Transverse colon (tissue), 4 donors: Measurements from ENCODE around the gene AKAP6. TPM values are rescaled to one million over a fixed set of nuclear protein-coding genes. Genes with fewer than 3 reads are reported as not detected.
A peak's percentile ranks its signal among the peaks of the same experiment; 100 is the strongest.

ENCODE experiments used
- DNase-seq: peaks from one replicate; pipeline ENCODE4 v3.0.0-alpha.2; 2019
- H3K27ac ChIP-seq, 4 donors: fragments of 200-600 bp; sonication (generic); 2 replicates each; pipeline ENCODE4 v1.5.1; 2016 to 2018; ENCODE audit warnings: inconsistent platforms in 4 of 4
- H3K27me3 ChIP-seq: fragments of 200-600 bp; sonication (generic); 2 replicates; pipeline ENCODE4 v1.5.1; 2017; ENCODE audit warnings: inconsistent platforms
- H3K36me3 ChIP-seq, 4 donors: fragments of 200-600 bp; sonication (generic); 2 replicates each; pipeline ENCODE4 v1.5.1; 2017 to 2019; ENCODE audit warnings: inconsistent platforms in 4 of 4
- H3K4me1 ChIP-seq, 4 donors: fragments of 200-600 bp; sonication (generic); 2 replicates each; pipeline ENCODE4 v1.5.1; 2017 to 2020; ENCODE audit warnings: inconsistent platforms in 4 of 4
- H3K4me3 ChIP-seq, 4 donors: fragments of 200-600 bp; sonication (generic); 1 replicate in 1 of 4; 2 replicates in 3 of 4; pipeline versions ENCODE4 v1.5.1 to v1.6.1; 2017 to 2019; ENCODE audit warnings: inconsistent platforms in 4 of 4
- H3K9me3 ChIP-seq, 2 donors: fragments of 200-600 bp; sonication (generic); 2 replicates each; pipeline ENCODE4 v1.5.1; 2017 to 2019; ENCODE audit warnings: inconsistent platforms in 2 of 2
- CTCF ChIP-seq, 5 experiments: fragments of 200-600 bp in 3 of 5; fragments of 450-650 bp in 2 of 5; sonication (generic) in 3 of 5; IDR thresholded peaks; 1 replicate in 2 of 5; 2 replicates in 3 of 5; pipeline ENCODE4 v1.5.1; 2016 to 2017; ENCODE audit warnings: antibody characterized with exemption in 5 of 5, inconsistent platforms in 3 of 5, mild to moderate bottlenecking in 2 of 5, moderate library complexity in 1 of 5
- EP300 ChIP-seq: sonication (generic); formaldehyde crosslinking; IDR thresholded peaks from one replicate; pipeline ENCODE4 v1.6.1; 2017; ENCODE audit warnings: antibody characterized with exemption, low read depth
- POLR2A ChIP-seq: fragments of 450-650 bp; IDR thresholded peaks from one replicate; pipeline ENCODE4 v1.6.1; 2016; ENCODE audit warnings: antibody characterized with exemption, mild to moderate bottlenecking, moderate library complexity
- POLR2AphosphoS5 ChIP-seq, 3 donors: sonication (generic); formaldehyde crosslinking; IDR thresholded peaks; one replicate each; pipeline ENCODE4 v1.6.1; 2016; ENCODE audit warnings: antibody characterized with exemption in 3 of 3
- WGBS, 2 donors: methylation state at CpG; one replicate each; pipeline ENCODE4 v1.1.5; 2018; ENCODE audit warnings: low coverage in 1 of 2; 5-methylcytosine and 5-hydroxymethylcytosine counted together
- in situ Hi-C, 4 donors: fragments of 200-750 bp; cut with MboI; loops; one replicate each; pipeline versions ENCODE4 v1.15.0 to v1.15.1; 2017; ENCODE audit warnings: low sequenced_read_pairs in 3 of 4, low pct_ligation_motif_present in 1 of 4, low pct_unique_long_range_greater_than_20kb in 1 of 4
- intact Hi-C: fragments of 100-400 bp; cut with DNase I; formaldehyde crosslinking; loops from one replicate; pipeline ENCODE4 v1.15.1; 2023; ENCODE audit warnings: low total_unique reads
- total RNA-seq, 4 donors: library from RNA; depleted of rRNA; stranded (reverse); fragments of >200 nt; gene quantifications; one replicate each; pipeline ENCODE4 v1.1.0, GENCODE V29; 2016

The AKAP6 gene
- total RNA-seq, 4 donors from 2014 or later = 6.3 to 16.7 (median 9.7) TPM

DNA sequence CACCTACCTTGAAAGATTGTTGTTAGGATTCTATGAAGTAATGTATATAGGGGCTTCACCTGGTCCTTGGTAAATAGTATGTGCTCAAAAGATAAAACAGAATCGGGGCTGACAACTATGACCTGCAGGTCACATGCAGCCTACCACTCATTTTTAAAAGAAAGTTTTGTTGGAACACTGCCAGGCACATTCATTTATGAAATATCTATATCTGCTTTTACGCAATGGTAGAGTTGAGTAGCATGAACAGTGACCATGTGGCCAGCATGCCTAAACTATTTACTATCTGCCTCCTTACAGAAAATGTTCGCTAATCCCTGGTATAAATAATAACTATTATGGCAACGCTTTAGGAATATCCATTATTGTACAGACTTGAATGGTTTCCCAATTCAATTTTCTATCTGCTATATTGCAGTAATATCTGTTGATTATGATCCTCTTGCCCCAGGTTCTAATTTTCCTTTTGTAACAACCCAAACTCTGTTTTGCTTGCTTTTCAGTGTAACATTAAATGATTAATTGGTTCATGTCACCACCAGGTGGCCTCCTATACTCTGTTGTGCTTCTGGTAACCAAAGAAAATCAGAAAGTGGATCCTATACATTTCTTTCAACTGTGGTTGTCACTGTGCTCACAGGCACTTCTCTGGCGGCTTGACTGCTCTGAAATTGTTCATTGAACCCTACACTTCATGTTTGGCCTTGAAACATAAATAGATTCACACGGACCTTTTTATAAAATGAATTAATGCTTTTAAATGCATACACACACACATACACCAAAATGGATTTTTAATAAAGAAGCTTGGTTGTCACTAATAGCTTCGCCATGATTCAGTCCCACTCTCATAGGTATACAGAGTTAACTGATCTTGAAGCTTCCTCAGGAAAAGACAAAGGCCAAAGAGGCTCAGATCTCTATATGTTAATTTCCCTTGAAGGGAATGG, 381.9 kb downstream of the AKAP6 start:
- H3K4me1 ChIP-seq = peaks cover 0 to 19% (median 8%) of the 10 kb centered on the region in 4 donors
- in situ Hi-C loops = loop anchor here in 1 of 4 donors (25.0 kb wide), 1 partner anchor 1076 kb away; no protein-coding TSS in a partner anchor

GRCh38 chr14:32713856-32714255, 384.8 kb downstream of the AKAP6 start:
- Histone ChIP-seq H3K27ac (no peak overlapping the region), H3K4me3 (no peak overlapping the region), H3K9me3 (no peaks in the 10 kb centered on the region), H3K27me3 (no peaks in the 10 kb centered on the region), H3K36me3 (no peaks in the 10 kb centered on the region), H3K4me1 (peaks cover 0 to 14% (median 5%) of the 10 kb centered on the region in 4 donors)
- WGBS, 2 donors = 40 to 49% methylated on average over 3 of the region's 3 CpGs
- in situ Hi-C loops (loop anchor here in 1 of 4 donors (25.0 kb wide), 1 partner anchor 1073 kb away; no protein-coding TSS in a partner anchor), intact Hi-C loops (no loop called here)
- DNase-seq = no peak
- no peak for TF ChIP-seq POLR2AphosphoS5 (IDR thresholded peaks at IDR 0.05)
- no peak for TF ChIP-seq EP300
- TF ChIP-seq CTCF (IDR thresholded peaks at IDR 0.05) = no peak
- no peak for TF ChIP-seq POLR2A

More for the DNA sequence above, 381.9 kb downstream of the AKAP6 start:
- intact Hi-C loops = no loop called here
- Histone ChIP-seq H3K27me3 (no peaks in the 10 kb centered on the region), H3K27ac (peak overlapping the region; percentile 52 to 76 (median 66)), H3K4me3 (peak overlapping the region in 2 of 4 donors; percentile 2 to 20), H3K36me3 (no peaks in the 10 kb centered on the region), H3K9me3 (no peaks in the 10 kb centered on the region)
- DNase-seq = no peak
- TF ChIP-seq POLR2AphosphoS5 (IDR thresholded peaks at IDR 0.05) = no peak
- TF ChIP-seq EP300 = no peak
- TF ChIP-seq CTCF (IDR thresholded peaks at IDR 0.05) = peak; percentile 43 to 50 (median 46)
- no peak for TF ChIP-seq POLR2A
- 41 to 43% methylated on average over 7 of the region's 7 CpGs for WGBS, 2 donors

DNA sequence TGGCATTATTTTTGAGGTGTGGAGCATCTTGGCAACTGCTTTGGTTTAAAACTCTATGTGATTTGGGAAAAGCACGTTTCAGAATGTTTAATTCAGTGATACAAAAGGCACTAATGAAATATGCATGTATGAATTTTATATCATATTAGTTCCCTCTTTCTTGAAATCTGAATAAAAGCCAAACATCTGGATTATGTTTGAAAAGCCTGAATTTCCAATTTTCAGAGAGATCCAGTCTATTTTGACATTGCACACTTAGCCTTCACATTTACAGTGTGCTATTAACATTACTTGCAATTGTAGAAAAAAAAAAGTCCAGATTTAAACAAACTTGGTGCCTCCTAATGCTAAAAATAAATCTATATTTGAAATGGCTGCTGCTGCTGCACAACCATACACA, 390.5 kb downstream of the AKAP6 start:
- Histone ChIP-seq H3K9me3 (no peaks in the 10 kb centered on the region), H3K4me3 (no peak overlapping the region), H3K27me3 (no peaks in the 10 kb centered on the region), H3K4me1 (no peaks in the 10 kb centered on the region), H3K36me3 (no peaks in the 10 kb centered on the region), H3K27ac (no peak overlapping the region)
- intact Hi-C loops (no loop called here), in situ Hi-C loops (loop anchor here in 1 of 4 donors (25.0 kb wide), 1 partner anchor 1068 kb away; no protein-coding TSS in a partner anchor)
- 49 to 57% methylated on average over 1 of the region's 1 CpG for WGBS, 2 donors
- no peak for TF ChIP-seq POLR2AphosphoS5 (IDR thresholded peaks at IDR 0.05)
- TF ChIP-seq CTCF (IDR thresholded peaks at IDR 0.05) = no peak
- no peak for TF ChIP-seq EP300
- no peak for TF ChIP-seq POLR2A
- DNase-seq = no peak

DNA sequence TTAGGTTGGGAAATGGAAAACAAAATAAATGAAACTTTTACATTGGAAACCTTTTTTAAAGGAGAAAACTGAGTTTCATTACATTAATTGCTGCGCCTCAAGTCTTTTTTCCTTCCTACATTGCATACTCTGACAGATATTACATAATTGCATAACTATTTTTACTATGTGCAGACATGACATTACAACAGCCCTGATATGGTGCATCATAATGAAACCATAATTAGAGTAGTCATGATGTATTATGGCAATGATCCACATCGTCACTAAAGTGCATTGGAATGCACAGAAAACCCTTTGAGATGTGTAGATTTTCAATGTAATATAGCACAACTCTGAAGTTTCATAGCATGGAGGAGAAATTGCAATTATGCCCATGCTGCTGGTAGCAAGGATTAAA, 391.8 kb downstream of the AKAP6 start:
- intact Hi-C loops (no loop called here), in situ Hi-C loops (loop anchor here in 1 of 4 donors (25.0 kb wide), 1 partner anchor 1066 kb away; no protein-coding TSS in a partner anchor)
- Histone ChIP-seq H3K9me3 (no peaks in the 10 kb centered on the region), H3K27ac (no peak overlapping the region), H3K4me3 (no peak overlapping the region), H3K4me1 (no peaks in the 10 kb centered on the region), H3K27me3 (no peaks in the 10 kb centered on the region), H3K36me3 (no peaks in the 10 kb centered on the region)
- TF ChIP-seq CTCF (IDR thresholded peaks at IDR 0.05) = no peak
- TF ChIP-seq POLR2AphosphoS5 (IDR thresholded peaks at IDR 0.05) = no peak
- TF ChIP-seq POLR2A = no peak
- no peak for TF ChIP-seq EP300
- no peak for DNase-seq
- WGBS, 2 donors = 64 to 79% methylated on average over 2 of the region's 2 CpGs
